Mucosa of descending colon (tissue), 3 donors: ENCODE measurements around the gene VAV3. TPM values are rescaled to one million over a fixed set of nuclear protein-coding genes. Genes with fewer than 3 reads are reported as not detected.
A peak's percentile ranks its signal among the peaks of the same experiment; 100 is the strongest.

Source experiments
- ATAC-seq: fragments of 200-7000 bp; cut with Tn5 transposase; one replicate; pipeline ENCODE4 v1.9.1; 2020; ENCODE audit warnings: mild to moderate bottlenecking, moderate library complexity
- DNase-seq, 3 donors: peaks; one replicate each; pipeline ENCODE4 v3.0.0-alpha.2; 2020
- H3K36me3 ChIP-seq: fragments of 200-600 bp; one replicate; pipeline ENCODE4 v1.8.0; 2021; ENCODE audit warnings: low read depth, mild to moderate bottlenecking
- H3K4me1 ChIP-seq: fragments of 200-600 bp; one replicate; pipeline ENCODE4 v1.8.0; 2021; ENCODE audit warnings: low read depth, mild to moderate bottlenecking
- H3K4me3 ChIP-seq: fragments of 200-600 bp; one replicate; pipeline ENCODE4 v1.8.0; 2021; ENCODE audit warnings: mild to moderate bottlenecking
- H3K9me3 ChIP-seq: fragments of 200-600 bp; one replicate; pipeline ENCODE4 v1.8.0; 2021; ENCODE audit warnings: mild to moderate bottlenecking
- intact Hi-C, 2 donors: fragments of 100-400 bp; cut with DNase I in 1 of 2; cut with micrococcal nuclease in 1 of 2; formaldehyde crosslinking; loops; one replicate each; pipeline versions ENCODE4 v1.11.0 to v1.11.1; 2022; cut with DNase I, micrococcal nuclease
- long read RNA-seq, 2 donors: library from polyadenylated mRNA; unstranded; transcript quantifications; one replicate each; pipeline ENCODE4 v2.0.0, GENCODE V29; 2019 to 2021
- total RNA-seq, 3 donors: library from RNA; stranded (reverse); fragmentation: NEBNext Ultra II Directional in 2 of 3; extraction: Animal tissue kit (Norgen Biotek cat#: 25700) in 2 of 3; gene quantifications; one replicate each; pipeline versions ENCODE4 v1.2.1 to v1.2.4, GENCODE V29; 2021 to 2023
- TF ChIP-seq, protein P1 (sequence below): fragments of 200-600 bp; IDR thresholded peaks from one replicate; pipeline ENCODE4 v1.8.0; 2022; ENCODE audit warnings: antibody characterized with exemption, mild to moderate bottlenecking
- donor health status: DM: no; HTN: no; CAD: no; lungs with moderate emphysema.
- donor health status: DM: no; HTN: no; CAD: no.
- donor health status: DM: no; HTN: yes; CAD: no.

The VAV3 gene, protein sequence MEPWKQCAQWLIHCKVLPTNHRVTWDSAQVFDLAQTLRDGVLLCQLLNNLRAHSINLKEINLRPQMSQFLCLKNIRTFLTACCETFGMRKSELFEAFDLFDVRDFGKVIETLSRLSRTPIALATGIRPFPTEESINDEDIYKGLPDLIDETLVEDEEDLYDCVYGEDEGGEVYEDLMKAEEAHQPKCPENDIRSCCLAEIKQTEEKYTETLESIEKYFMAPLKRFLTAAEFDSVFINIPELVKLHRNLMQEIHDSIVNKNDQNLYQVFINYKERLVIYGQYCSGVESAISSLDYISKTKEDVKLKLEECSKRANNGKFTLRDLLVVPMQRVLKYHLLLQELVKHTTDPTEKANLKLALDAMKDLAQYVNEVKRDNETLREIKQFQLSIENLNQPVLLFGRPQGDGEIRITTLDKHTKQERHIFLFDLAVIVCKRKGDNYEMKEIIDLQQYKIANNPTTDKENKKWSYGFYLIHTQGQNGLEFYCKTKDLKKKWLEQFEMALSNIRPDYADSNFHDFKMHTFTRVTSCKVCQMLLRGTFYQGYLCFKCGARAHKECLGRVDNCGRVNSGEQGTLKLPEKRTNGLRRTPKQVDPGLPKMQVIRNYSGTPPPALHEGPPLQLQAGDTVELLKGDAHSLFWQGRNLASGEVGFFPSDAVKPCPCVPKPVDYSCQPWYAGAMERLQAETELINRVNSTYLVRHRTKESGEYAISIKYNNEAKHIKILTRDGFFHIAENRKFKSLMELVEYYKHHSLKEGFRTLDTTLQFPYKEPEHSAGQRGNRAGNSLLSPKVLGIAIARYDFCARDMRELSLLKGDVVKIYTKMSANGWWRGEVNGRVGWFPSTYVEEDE
- 100 to 1,000 TPM in 2 of 3 donors, 10 to 100 TPM in 1; 41.3 to 142 (median 101) TPM for total RNA-seq
- long read RNA-seq, donor 1, transcript VAV3-203 (10 exons, 1,293 nt): major isoform, 9 of 14 reads
- long read RNA-seq, donor 1, partial matches to known transcripts: 1 of 14 reads
- long read RNA-seq, donor 1, other reads (novel, unspliced or antisense): 3 of 14 reads
- long read RNA-seq, donor 2, transcript VAV3-203 (10 exons, 1,293 nt): major isoform, 24 of 41 reads
- long read RNA-seq, donor 2, partial matches to known transcripts: 8 of 41 reads
- long read RNA-seq, donor 2, other reads (novel, unspliced or antisense): 9 of 41 reads

DNA sequence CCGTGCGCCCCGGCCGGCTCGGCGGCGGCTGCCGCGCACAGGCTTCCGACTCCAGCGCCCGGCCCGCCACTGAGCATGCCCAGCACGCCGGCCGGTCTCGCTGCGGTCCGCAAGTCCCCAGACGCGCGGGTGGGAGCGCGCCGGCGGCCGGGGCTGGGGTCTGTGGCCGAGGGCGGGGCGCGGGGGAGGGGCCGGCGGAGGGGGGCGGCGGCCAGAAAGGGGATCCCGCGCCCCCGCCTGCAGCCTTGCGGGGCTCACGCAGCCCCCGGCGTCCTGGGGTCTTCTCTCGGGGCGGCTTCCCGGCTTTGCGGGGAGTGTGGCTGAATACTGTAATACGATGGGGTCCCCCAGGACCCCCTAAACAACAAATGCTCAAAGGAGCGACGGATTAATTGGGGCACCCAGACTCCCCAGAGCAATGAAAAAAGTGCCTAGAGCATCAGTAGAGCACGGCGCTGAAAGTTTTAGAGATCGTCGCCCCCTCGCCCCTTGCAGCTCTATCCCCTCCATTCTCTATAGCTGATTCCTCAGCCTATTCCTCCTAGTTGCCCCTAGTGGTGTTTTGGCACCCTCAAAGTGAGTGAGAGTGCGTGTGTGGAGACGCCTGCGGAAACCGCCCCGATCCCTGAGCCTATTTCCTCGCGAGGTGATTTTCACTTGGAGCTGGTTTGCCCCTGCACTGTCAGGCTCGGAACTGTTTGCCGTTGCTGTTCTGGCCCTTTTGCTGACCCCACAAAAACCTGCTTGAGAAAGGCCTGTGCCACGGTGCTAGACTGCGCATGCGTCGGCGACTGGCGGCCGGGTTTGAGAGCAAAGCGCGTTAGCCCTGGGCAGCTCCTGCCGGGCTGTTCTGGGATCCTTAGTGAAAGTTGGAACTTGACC is at the start of gene VAV3:
VAV3 (minus strand) TSS at position 71 of the 882 bp plus-strand sequence. CDS start 311 bp downstream, outside the sequence.
- Histone ChIP-seq H3K9me3 (no peaks in the 10 kb centered on the region), H3K36me3 (no peaks in the 10 kb centered on the region), H3K4me3 (peak within 1 kb of the TSS; percentile 6), H3K4me1 (peaks cover 3% of the 10 kb centered on the region)
- DNase-seq (peak; percentile 55 to 80 (median 60)), ATAC-seq (peak; percentile 68)
- intact Hi-C loops: no loop called here
- TF ChIP-seq, protein P1, sequence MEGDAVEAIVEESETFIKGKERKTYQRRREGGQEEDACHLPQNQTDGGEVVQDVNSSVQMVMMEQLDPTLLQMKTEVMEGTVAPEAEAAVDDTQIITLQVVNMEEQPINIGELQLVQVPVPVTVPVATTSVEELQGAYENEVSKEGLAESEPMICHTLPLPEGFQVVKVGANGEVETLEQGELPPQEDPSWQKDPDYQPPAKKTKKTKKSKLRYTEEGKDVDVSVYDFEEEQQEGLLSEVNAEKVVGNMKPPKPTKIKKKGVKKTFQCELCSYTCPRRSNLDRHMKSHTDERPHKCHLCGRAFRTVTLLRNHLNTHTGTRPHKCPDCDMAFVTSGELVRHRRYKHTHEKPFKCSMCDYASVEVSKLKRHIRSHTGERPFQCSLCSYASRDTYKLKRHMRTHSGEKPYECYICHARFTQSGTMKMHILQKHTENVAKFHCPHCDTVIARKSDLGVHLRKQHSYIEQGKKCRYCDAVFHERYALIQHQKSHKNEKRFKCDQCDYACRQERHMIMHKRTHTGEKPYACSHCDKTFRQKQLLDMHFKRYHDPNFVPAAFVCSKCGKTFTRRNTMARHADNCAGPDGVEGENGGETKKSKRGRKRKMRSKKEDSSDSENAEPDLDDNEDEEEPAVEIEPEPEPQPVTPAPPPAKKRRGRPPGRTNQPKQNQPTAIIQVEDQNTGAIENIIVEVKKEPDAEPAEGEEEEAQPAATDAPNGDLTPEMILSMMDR: no peak

DNA sequence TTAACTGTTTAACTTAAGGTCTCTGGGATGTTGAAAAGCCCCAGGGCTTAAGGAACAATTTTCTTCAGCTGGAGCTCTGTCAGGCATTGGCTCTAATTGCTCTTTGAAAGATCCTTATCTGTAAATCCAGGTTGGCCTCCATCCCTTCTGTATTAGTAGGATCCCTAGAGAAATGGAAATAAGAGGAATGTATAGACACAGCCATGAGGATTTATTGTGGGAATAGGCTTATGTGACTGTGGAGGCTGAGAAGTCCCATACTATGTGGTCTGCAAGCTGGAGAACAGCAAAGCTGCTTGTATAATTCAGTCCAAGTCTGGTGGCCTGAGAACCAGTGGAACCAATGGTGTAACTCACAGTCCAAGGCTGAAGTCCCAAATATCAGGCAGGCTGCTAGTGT is 47.6 kb upstream of the VAV3 start:
- intact Hi-C loops: no loop called here
- Histone ChIP-seq H3K9me3 (no peaks in the 10 kb centered on the region), H3K36me3 (no peaks in the 10 kb centered on the region), H3K4me3 (no peak overlapping the region), H3K4me1 (no peaks in the 10 kb centered on the region)
- DNase-seq: no peak
- ATAC-seq: no peak
- TF ChIP-seq, protein P1: no peak

DNA sequence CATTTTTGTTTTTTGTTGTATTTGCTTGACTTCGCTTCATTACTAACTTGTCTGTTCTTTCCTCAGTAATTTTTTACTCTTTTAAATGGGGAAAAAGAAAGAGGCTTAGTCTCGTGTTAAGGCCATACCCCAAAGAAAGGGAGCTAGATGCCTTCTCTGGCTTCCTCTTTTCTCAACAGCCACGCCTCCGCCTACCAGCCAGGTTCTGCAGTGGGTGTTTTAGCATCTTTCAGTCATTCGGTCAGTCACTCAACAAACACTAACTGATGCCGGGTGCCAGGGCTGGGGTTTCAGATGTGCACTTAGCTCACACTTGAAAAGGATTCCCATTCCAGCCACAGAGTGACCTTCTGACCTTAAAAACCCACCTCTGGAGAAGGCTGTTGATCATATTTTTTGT is 46.3 kb upstream of the VAV3 start:
- TF ChIP-seq, protein P1: no peak
- Histone ChIP-seq H3K4me1 (no peaks in the 10 kb centered on the region), H3K36me3 (no peaks in the 10 kb centered on the region), H3K4me3 (no peak overlapping the region), H3K9me3 (no peaks in the 10 kb centered on the region)
- DNase-seq (no peak), ATAC-seq (no peak)
- intact Hi-C loops: no loop called here

DNA sequence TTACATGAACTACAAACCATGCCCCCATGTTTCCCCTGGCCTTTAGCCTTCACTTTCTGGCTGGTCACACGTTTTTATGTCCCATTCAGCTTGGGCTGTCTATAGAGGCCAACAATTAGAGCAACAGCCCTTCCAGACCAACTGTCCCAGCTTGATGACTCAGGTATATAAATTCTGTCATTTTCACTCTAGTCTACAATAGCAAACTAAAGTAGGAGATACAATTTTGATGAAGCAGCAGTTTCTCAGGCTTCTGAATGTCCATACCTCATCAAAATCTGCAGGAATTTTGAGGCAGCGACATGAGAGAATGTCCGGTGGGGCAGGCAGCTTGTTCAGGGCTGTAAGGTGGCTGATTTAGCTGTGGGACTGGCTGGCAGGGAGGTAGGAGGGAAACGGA is 45.6 kb upstream of the VAV3 start:
- DNase-seq: no peak

More for the DNA sequence above, 45.6 kb upstream of the VAV3 start:
- intact Hi-C loops: no loop called here
- Histone ChIP-seq H3K36me3 (no peaks in the 10 kb centered on the region), H3K4me1 (no peaks in the 10 kb centered on the region), H3K9me3 (no peaks in the 10 kb centered on the region), H3K4me3 (no peak overlapping the region)
- TF ChIP-seq, protein P1: no peak
- ATAC-seq: no peak
